GM21390 (cell line): Measurements from ENCODE around the gene CAPN2.
"Not testable (repeated sequence)": the region's sequence is repeated elsewhere in the genome, so short reads cannot be mapped to it uniquely, and the experiment has no call there.

Source experiments
- ATAC-seq: cut with Tn5 transposase; IDR thresholded peaks from one replicate; pipeline ENCODE4 v1.9.1; 2021; ENCODE audit not compliant: unreplicated experiment

Gene CAPN2

GRCh38 chr1:223738465-223739365 is 26.4 kb downstream of the CAPN2 start:
- no peak for ATAC-seq

GRCh38 chr1:223739366-223740037 is 27.2 kb downstream of the CAPN2 start:
- ATAC-seq, result no peak

- ATAC-seq, result not testable (repeated sequence)
Measured at GRCh38 chr1:223740038-223740736, 27.8 kb downstream of the CAPN2 start.

DNA sequence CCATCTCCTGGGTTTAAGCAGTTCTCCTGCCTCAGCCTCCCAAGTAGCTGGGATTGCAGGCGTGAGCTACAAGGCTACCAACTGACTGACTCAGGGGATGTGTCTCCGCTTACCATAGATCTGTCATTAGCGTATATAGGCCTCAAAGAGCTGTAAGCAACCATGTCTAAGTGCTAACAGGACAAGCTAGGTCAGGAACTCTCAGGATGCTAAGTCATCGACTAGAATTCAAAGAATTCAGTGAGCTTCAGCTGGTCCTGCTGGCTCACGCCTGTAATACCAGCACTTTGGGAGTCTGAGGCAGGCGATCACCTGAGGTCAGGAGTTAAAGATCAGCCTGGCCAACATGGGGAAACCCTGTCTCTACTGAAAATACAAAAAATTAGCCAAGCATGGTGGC is 29.5 kb downstream of the CAPN2 start:
- no peak for ATAC-seq

GRCh38 chr1:223742856-223743517 is 30.6 kb downstream of the CAPN2 start:
- ATAC-seq, result no peak

- ATAC-seq, result no peak
Measured at GRCh38 chr1:223745731-223746130, 33.4 kb downstream of the CAPN2 start.

GRCh38 chr1:223747838-223748335 is 35.5 kb downstream of the CAPN2 start:
- ATAC-seq, result no peak

- ATAC-seq, result no peak
Measured at GRCh38 chr1:223748405-223748772, 36.0 kb downstream of the CAPN2 start.

DNA sequence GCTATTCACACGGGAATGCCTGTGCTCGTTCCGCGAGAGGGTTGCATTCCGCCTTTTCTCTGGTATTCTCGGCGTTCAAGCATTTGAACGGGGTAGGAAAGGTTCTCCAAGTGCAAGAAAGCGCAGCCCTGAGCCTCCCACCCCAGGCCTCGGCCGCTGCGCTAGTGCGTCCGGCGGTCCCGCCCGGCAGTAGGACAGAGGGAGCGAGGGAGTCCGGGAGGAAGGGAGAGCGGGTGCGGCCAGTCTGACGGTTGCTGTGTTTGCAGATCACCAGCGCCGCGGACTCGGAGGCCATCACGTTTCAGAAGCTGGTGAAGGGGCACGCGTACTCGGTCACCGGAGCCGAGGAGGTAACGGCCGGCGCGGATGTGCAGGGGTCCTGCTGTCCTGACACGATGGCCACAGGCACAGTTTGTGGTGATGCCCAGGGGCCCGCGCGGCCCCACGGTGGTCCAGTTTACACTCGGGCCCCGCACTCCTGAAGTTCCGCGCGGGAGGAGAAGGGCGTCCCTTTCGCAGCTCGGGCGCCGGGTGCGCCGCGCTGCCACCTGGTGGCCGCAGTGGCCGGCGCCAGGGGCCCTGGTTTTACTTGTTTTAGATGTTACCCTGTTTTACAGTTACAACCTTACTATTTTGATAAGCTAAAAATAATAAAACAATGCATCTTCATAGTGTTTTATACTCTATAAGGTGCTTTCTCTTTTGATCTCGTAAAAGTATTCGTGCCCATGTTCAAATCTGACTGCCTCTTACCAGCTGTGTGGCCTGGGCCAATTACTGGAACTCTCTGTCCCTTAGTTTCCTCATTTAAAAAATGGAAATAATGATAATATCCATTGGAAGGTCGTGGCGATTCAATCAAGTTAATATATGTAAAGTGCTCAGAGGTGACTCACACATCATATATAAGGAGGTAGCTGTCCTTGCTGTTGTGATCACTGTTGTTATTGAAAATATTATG is 36.7 kb downstream of the CAPN2 start:
- ATAC-seq, result peak; percentile 82

- no peak for ATAC-seq
Measured at GRCh38 chr1:223750730-223751570, 38.6 kb downstream of the CAPN2 start.

- no peak for ATAC-seq
Measured at GRCh38 chr1:223751696-223752095, 39.4 kb downstream of the CAPN2 start.

GRCh38 chr1:223752721-223753515 is 40.6 kb downstream of the CAPN2 start:
- ATAC-seq, result no peak

GRCh38 chr1:223754681-223755431 is 42.5 kb downstream of the CAPN2 start:
- no peak for ATAC-seq

DNA sequence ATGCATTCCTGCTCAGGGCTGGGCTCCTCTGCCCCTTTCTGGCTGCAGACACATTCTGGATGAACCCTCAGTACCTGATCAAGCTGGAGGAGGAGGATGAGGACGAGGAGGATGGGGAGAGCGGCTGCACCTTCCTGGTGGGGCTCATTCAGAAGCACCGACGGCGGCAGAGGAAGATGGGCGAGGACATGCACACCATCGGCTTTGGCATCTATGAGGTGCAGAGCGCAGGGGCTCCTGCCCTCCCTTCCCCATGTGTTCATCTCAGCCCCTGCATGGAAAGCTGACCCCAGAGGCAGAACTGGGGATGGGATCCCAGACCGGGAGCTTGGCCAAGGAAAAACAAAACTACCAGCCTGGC is 43.1 kb downstream of the CAPN2 start:
- ATAC-seq, result no peak

- ATAC-seq, result no peak
Measured at GRCh38 chr1:223755992-223756775, 43.8 kb downstream of the CAPN2 start.

DNA sequence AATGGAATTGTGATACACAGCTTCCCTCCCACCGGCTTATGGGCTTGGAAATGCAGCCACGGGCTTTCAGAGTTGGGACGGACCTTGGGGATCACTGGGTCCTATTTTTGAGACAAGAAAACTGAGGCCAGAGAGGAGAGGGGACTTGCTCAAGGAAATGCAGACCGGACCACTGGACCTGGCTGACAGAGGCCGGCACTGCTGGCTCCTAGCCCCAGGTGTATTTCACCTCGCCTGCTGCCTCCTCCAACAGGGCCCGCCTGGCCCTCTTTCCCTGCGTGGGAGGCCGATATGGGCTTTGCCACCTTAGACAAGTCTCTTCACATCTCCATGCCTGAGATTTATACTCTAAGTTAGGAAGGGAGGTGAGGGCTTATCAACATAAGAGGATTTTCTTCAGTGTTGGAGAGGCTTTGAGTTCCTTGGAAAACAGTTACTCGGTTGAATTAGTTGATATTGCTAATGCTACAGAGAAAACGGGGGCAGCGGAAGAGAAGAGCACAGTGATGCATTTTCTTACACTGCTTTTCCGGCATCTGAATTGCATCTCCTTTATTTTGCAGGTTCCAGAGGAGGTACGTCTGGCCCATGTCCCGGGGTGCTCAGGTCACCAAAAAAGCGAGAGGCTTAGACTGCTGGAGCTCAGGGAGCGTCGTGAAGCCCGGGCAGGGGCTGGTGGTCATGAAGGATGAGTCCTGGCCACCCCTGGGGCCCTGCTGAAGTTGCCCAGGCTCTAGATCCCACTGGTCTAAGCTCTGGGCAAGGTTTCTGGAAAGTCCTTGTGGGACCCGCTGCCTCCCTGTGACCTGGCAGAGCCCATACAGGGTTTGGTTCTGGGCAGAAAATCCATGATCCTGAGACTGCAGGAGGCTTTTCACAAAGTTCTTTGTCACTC is 44.7 kb downstream of the CAPN2 start:
- ATAC-seq, result no peak
